Measurements from ENCODE around the gene THOC2.
"Not testable (repeated sequence)": the region's sequence is repeated elsewhere in the genome, so short reads cannot be mapped to it uniquely, and the experiment has no call there.

The THOC2 gene

DNA sequence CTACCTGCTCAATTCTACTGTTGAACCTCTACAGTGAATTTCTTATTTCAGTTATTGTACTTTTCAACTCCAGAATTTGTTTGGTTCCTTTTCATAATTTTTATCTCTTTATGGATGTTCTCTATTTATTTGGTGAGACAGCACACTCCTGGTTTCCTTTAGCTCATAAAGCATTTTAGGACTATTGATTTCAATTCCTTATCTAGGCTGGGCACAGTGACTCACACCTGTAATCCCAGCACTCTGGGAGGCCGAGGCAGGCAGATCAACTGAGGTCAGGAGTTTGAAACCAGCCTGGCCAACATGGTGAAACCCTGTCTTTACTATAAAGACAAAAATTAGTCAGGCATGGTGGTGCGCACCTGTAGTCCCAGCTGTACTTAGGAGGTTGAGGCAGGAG is 57.7 kb downstream of the THOC2 start:
- no peak overlapping the region for H3K4me2 ChIP-seq
- no peak overlapping the region for H3K4me3 ChIP-seq
- no peaks in the 10 kb centered on the region; the same call in 1 of the 2 replicates for H4K20me1 ChIP-seq
- peaks cover 37% of the 10 kb centered on the region for H3K27me3 ChIP-seq
- H3K9me3 ChIP-seq: no peaks in the 10 kb centered on the region
- H3K4me1 ChIP-seq: no peaks in the 10 kb centered on the region
- H3K27ac ChIP-seq: no peak overlapping the region
- H3K9ac ChIP-seq: no peak overlapping the region
- peaks cover 70% of the 10 kb centered on the region for H3K36me3 ChIP-seq
- no peak for TF ChIP-seq Cebpa-rat (IDR thresholded peaks at IDR 0.05)

DNA sequence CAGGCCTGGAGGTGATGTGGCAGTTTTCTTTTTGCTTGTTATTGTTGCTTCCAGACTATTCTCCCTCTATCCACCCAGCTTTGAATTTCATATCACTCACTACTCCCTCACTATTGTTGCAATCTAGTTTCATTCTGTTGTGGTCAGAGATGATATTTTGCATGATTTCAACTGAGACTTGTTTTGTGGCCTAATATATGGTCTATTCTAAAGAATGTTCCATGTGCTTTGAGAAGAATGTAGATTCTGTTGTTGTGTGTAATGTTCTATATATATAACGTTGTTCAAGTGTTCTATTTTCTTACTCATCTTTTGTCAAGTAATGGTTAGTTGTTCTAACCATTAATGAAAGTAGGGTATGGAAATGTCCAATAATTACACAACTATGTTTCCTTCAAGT is 59.0 kb downstream of the THOC2 start:
- Histone ChIP-seq H3K36me3 (peaks cover 61% of the 10 kb centered on the region), H3K27ac (no peak overlapping the region), H3K9ac (no peak overlapping the region), H3K4me3 (no peak overlapping the region), H3K27me3 (peaks cover 43% of the 10 kb centered on the region), H4K20me1 (no peaks in the 10 kb centered on the region; the same call in 1 of the 2 replicates), H3K4me1 (no peaks in the 10 kb centered on the region), H3K4me2 (no peak overlapping the region), H3K9me3 (no peaks in the 10 kb centered on the region)
- TF ChIP-seq Cebpa-rat (IDR thresholded peaks at IDR 0.05): no peak

GRCh38 chrX:123665197-123665596 is 67.7 kb downstream of the THOC2 start:
- TF ChIP-seq Cebpa-rat (IDR thresholded peaks at IDR 0.05): no peak
- H3K27ac ChIP-seq: no peak overlapping the region
- peaks cover 71% of the 10 kb centered on the region for H3K36me3 ChIP-seq

DNA sequence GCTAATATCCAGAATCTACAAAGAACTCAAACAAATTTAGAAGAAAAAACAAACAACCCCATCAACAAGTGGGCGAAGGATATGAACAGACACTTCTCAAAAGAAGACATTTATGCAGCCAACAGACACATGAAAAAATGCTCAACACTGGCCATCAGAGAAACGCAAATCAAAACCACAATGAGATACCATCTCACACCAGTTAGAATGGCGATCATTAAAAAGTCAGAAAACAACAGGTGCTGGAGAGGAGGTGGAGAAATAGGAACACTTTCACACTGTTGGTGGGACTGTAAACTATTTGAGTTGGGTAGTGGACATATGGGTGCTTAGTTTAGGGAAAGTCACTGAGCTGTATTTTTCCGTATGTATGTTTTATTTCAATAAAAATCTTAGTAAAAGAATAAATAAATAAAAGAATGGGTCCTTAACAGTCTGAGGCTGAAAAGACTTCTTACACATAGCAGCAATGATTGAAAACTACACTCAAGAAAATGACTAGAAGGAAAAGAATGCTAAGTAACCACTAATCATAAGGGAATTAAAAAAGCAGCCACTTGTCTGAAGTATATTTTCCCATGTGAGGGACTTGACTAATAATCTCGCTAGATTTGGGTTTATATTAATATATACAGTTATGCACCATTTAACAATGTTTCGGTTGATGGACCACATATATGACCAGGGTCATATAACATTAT is 68.2 kb downstream of the THOC2 start:
- not testable (repeated sequence) for H4K20me1 ChIP-seq

More at GRCh38 chrX:123665197-123665596, 67.7 kb downstream of the THOC2 start:
- Histone ChIP-seq H3K4me3 (no peak overlapping the region), H3K9me3 (peaks cover 27% of the 10 kb centered on the region; the same call in 1 of the 2 replicates), H3K4me2 (no peak overlapping the region), H4K20me1 (no peaks in the 10 kb centered on the region), H3K4me1 (no peaks in the 10 kb centered on the region), H3K9ac (no peak overlapping the region), H3K27me3 (peaks cover 35% of the 10 kb centered on the region)

GRCh38 chrX:123663720-123664119 is 69.1 kb downstream of the THOC2 start:
- not testable (repeated sequence) for H3K4me1 ChIP-seq, H3K4me2 ChIP-seq, H3K4me3 ChIP-seq, H3K27ac ChIP-seq, H3K9ac ChIP-seq
- Histone ChIP-seq H3K27me3 (peaks cover 29% of the 10 kb centered on the region), H4K20me1 (0 out of 2 replicates have a peak, but pooled peaks cover 12% of the 10 kb centered on the region), H3K9me3 (peaks cover 27% of the 10 kb centered on the region; the same call in 1 of the 2 replicates), H3K36me3 (peaks cover 71% of the 10 kb centered on the region)

More for the DNA sequence above, 68.2 kb downstream of the THOC2 start:
- Histone ChIP-seq H3K36me3 (peaks cover 75% of the 10 kb centered on the region), H3K27me3 (peaks cover 29% of the 10 kb centered on the region), H3K9me3 (peaks cover 27% of the 10 kb centered on the region; the same call in 1 of the 2 replicates)
- not testable (repeated sequence) for H3K4me1 ChIP-seq, H3K4me2 ChIP-seq, H3K9ac ChIP-seq, H3K4me3 ChIP-seq, H3K27ac ChIP-seq

DNA sequence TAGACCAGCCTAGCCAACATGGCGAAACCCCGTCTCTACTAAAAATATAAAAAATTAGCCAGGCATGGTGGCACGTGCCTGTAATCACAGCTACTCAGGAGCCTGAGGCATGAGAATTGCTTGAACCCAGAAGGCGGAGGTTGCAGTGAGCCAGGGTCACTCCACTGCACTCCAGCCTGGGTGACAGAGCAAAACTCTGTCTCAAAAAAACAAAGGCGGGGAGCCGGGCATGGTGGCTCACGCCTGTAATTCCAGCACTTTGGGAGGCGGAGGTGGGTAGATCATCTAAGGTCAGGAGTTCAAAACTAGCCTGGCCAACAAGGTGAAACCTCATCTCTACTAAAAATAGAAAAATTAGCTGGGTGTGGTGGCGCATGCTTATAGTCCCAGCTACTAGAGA is 76.3 kb downstream of the THOC2 start:
- not testable (repeated sequence) for H3K9ac ChIP-seq, H3K4me1 ChIP-seq, H3K4me3 ChIP-seq, H3K27ac ChIP-seq, H3K4me2 ChIP-seq
- peaks cover 22% of the 10 kb centered on the region; the same call in 1 of the 2 replicates for H4K20me1 ChIP-seq
- peaks cover 55% of the 10 kb centered on the region for H3K27me3 ChIP-seq
- H3K36me3 ChIP-seq: peaks cover 48% of the 10 kb centered on the region
- peaks cover 15% of the 10 kb centered on the region; the same call in 1 of the 2 replicates for H3K9me3 ChIP-seq

DNA sequence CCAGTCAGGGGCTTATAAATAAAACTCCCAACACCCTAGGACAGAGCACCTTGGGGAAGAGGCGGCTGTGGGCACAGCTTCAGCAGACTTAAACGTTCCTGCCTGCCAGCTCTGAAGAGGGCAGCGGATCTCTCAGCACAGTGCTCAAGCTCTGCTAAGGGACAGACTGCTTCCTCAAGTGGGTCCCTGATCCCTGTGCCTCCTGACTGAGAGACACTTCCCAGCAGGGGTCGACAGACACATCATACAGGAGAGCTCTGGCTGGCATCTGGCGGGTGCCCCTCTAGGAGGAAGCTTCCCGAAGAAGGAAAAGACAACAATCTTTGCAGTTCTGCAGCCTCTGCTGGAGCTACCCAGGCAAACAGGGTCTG is 84.1 kb downstream of the THOC2 start:
- not testable (repeated sequence) for H3K9me3 ChIP-seq, H3K9ac ChIP-seq, H3K27ac ChIP-seq, H3K4me2 ChIP-seq, H3K4me3 ChIP-seq, H3K4me1 ChIP-seq
- Histone ChIP-seq H3K27me3 (peaks cover 78% of the 10 kb centered on the region), H4K20me1 (peaks cover 55% of the 10 kb centered on the region), H3K36me3 (peaks cover 19% of the 10 kb centered on the region; the same call in 1 of the 2 replicates)

- no peak overlapping the region for H3K4me3 ChIP-seq
- no peak for TF ChIP-seq Cebpa-rat (IDR thresholded peaks at IDR 0.05)
- no peak overlapping the region for H3K27ac ChIP-seq
These were observed 84.6 kb downstream of the THOC2 start for GRCh38 chrX:123648028-123648810.

DNA sequence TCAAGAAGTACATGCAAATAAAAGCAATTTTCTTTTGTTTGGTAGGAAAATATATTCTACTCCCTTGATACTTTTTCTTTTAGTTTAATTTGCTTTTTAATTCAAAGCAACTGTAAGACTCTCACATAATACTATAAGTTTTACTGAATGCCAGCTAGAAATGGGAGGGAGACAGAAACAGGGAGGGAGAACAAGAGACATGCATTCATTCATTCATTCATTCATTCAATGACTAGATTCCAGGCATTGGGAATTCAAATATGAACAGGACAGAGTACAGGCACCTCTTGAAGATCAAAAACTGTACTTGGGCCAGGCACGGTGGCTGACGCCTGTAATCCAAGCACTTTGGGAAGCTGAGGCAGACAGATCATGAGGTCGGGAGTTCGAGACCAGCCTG is 85.6 kb downstream of the THOC2 start:
- Histone ChIP-seq H3K36me3 (peaks cover 25% of the 10 kb centered on the region), H3K9ac (no peak overlapping the region), H3K4me1 (0 out of 2 replicates have a peak, but pooled peaks cover 7% of the 10 kb centered on the region), H3K27ac (no peak overlapping the region), H3K4me3 (no peak overlapping the region), H3K9me3 (no peaks in the 10 kb centered on the region), H3K4me2 (no peak overlapping the region), H4K20me1 (peaks cover 61% of the 10 kb centered on the region), H3K27me3 (peaks cover 77% of the 10 kb centered on the region)
- no peak for TF ChIP-seq Cebpa-rat (IDR thresholded peaks at IDR 0.05)

More at GRCh38 chrX:123648028-123648810, 84.6 kb downstream of the THOC2 start:
- Histone ChIP-seq H3K4me2 (no peak overlapping the region), H3K4me1 (0 out of 2 replicates have a peak, but pooled peaks cover 7% of the 10 kb centered on the region), H4K20me1 (peaks cover 59% of the 10 kb centered on the region), H3K9ac (no peak overlapping the region), H3K9me3 (0 out of 2 replicates have a peak, but pooled peaks cover under 1% of the 10 kb centered on the region), H3K27me3 (peaks cover 82% of the 10 kb centered on the region), H3K36me3 (peaks cover 19% of the 10 kb centered on the region; the same call in 1 of the 2 replicates)

GRCh38 chrX:123629502-123629901 is 103.3 kb downstream of the THOC2 start:
- Histone ChIP-seq H3K9ac (no peak overlapping the region), H3K27me3 (peaks cover 81% of the 10 kb centered on the region), H3K4me3 (no peak overlapping the region), H4K20me1 (0 out of 2 replicates have a peak, but pooled peaks cover 11% of the 10 kb centered on the region), H3K27ac (no peak overlapping the region), H3K36me3 (peaks cover 75% of the 10 kb centered on the region), H3K4me2 (no peak overlapping the region), H3K4me1 (no peaks in the 10 kb centered on the region), H3K9me3 (no peaks in the 10 kb centered on the region)
- no peak for TF ChIP-seq Cebpa-rat (IDR thresholded peaks at IDR 0.05)

Measured in BLaER1 (cell line).